ENCODE data around the gene NPAS3.
"Not testable (repeated sequence)": the region's sequence is repeated elsewhere in the genome, so short reads cannot be mapped to it uniquely, and the experiment has no call there.

NPAS3 gene

GRCh38 chr14:33081259-33081658 lies 142.6 kb downstream of the NPAS3 start:
- DNase-seq (ENCODE audit: low read depth): no peak

GRCh38 chr14:33085799-33086198 lies 147.1 kb downstream of the NPAS3 start:
- no peak for DNase-seq (ENCODE audit: low read depth)

GRCh38 chr14:33088274-33088673 lies 149.6 kb downstream of the NPAS3 start:
- not testable (repeated sequence) for DNase-seq (ENCODE audit: low read depth)

- no peak for DNase-seq (ENCODE audit: low read depth)
These were observed 159.3 kb downstream of the NPAS3 start for GRCh38 chr14:33098016-33098415.

GRCh38 chr14:33103489-33103888 lies 164.8 kb downstream of the NPAS3 start:
- no peak for DNase-seq (ENCODE audit: low read depth)

- DNase-seq (ENCODE audit: low read depth): no peak
These were observed 165.3 kb downstream of the NPAS3 start for GRCh38 chr14:33103966-33104365.

GRCh38 chr14:33110737-33111443 lies 172.2 kb downstream of the NPAS3 start:
- DNase-seq (ENCODE audit: low read depth): no peak

GRCh38 chr14:33114331-33114730 lies 175.7 kb downstream of the NPAS3 start:
- DNase-seq (ENCODE audit: low read depth): no peak

GRCh38 chr14:33118668-33119067 lies 180.0 kb downstream of the NPAS3 start:
- no peak for DNase-seq (ENCODE audit: low read depth)

- no peak for DNase-seq (ENCODE audit: low read depth)
These were observed 181.7 kb downstream of the NPAS3 start for GRCh38 chr14:33120341-33120740.

GRCh38 chr14:33120966-33121365 lies 182.3 kb downstream of the NPAS3 start:
- no peak for DNase-seq (ENCODE audit: low read depth)

GRCh38 chr14:33123281-33123680 lies 184.6 kb downstream of the NPAS3 start:
- DNase-seq (ENCODE audit: low read depth): no peak

GRCh38 chr14:33126433-33126832 lies 187.8 kb downstream of the NPAS3 start:
- no peak for DNase-seq (ENCODE audit: low read depth)

GRCh38 chr14:33127531-33127930 lies 188.9 kb downstream of the NPAS3 start:
- no peak for DNase-seq (ENCODE audit: low read depth)

GRCh38 chr14:33131801-33132200 lies 193.1 kb downstream of the NPAS3 start:
- DNase-seq (ENCODE audit: low read depth): no peak

- no peak for DNase-seq (ENCODE audit: low read depth)
These were observed 195.5 kb downstream of the NPAS3 start for GRCh38 chr14:33134162-33134561.

GRCh38 chr14:33134975-33135374 lies 196.3 kb downstream of the NPAS3 start:
- no peak for DNase-seq (ENCODE audit: low read depth)

GRCh38 chr14:33150666-33151428 lies 212.2 kb downstream of the NPAS3 start:
- DNase-seq (ENCODE audit: low read depth): no peak

GRCh38 chr14:33163109-33163508 lies 224.4 kb downstream of the NPAS3 start:
- DNase-seq (ENCODE audit: low read depth): no peak

- no peak for DNase-seq (ENCODE audit: low read depth)
These were observed 224.9 kb downstream of the NPAS3 start for GRCh38 chr14:33163600-33163999.

GRCh38 chr14:33165144-33165925 lies 226.7 kb downstream of the NPAS3 start:
- DNase-seq (ENCODE audit: low read depth): no peak

- DNase-seq (ENCODE audit: low read depth): no peak
These were observed 227.2 kb downstream of the NPAS3 start for GRCh38 chr14:33165926-33166289.

GRCh38 chr14:33175951-33176350 lies 237.3 kb downstream of the NPAS3 start:
- no peak for DNase-seq (ENCODE audit: low read depth)
